MCF 10A (cell line): Measurements from ENCODE around the gene FCRL4. TPM values are rescaled to one million over a fixed set of nuclear protein-coding genes. Genes with fewer than 3 reads are reported as not detected.
"Not testable (repeated sequence)": the region's sequence is repeated elsewhere in the genome, so short reads cannot be mapped to it uniquely, and the experiment has no call there.

Source experiments
- BruUV-seq: library from RNA; stranded (reverse); fragments of 400-500 nt; replicated peaks from 2 replicates; lab custom pipeline; 2021; lab: Mats Ljungman, UMichigan
- CTCF ChIA-PET: fragments of 300-600 bp; sonication (Branson Sonifier 250); formaldehyde crosslinking; extraction: SDS; loops from one replicate; lab custom pipeline; 2021; ENCODE audit warnings: antibody characterized with exemption, inconsistent platforms; lab: Yijun Ruan, JAX
- POLR2A ChIA-PET: fragments of 300-600, 350-650 bp; sonication (Branson Sonifier 250); formaldehyde crosslinking; extraction: SDS; loops from one replicate; lab custom pipeline; 2020; ENCODE audit warnings: antibody characterized with exemption, inconsistent platforms; lab: Yijun Ruan, JAX
- DNase-seq: peaks from one replicate; pipeline ENCODE4 v3.0.0-alpha.2; 2018; ENCODE audit not compliant: unreplicated experiment
- H3K27ac Mint-ChIP-seq: one replicate; pipeline ENCODE4 v1.8.0; 2022; ENCODE audit warnings: mild to moderate bottlenecking, low read depth, mixed read lengths; ENCODE audit not compliant: unreplicated experiment
- H3K27me3 Mint-ChIP-seq: one replicate; pipeline ENCODE4 v1.8.0; 2022; ENCODE audit warnings: mixed read lengths; ENCODE audit not compliant: insufficient read depth, unreplicated experiment
- H3K36me3 Mint-ChIP-seq: one replicate; pipeline ENCODE4 v1.8.0; 2022; ENCODE audit warnings: mild to moderate bottlenecking, moderate library complexity, mixed read lengths; ENCODE audit not compliant: insufficient read depth, unreplicated experiment
- H3K4me1 Mint-ChIP-seq: one replicate; pipeline ENCODE4 v1.8.0; 2022; ENCODE audit warnings: mixed read lengths; ENCODE audit not compliant: insufficient read depth, unreplicated experiment
- H3K4me3 Mint-ChIP-seq: one replicate; pipeline ENCODE4 v1.8.0; 2022; ENCODE audit warnings: mild to moderate bottlenecking, moderate library complexity, mixed read lengths; ENCODE audit not compliant: unreplicated experiment
- H3K9me3 Mint-ChIP-seq: one replicate; pipeline ENCODE4 v1.8.0; 2022; ENCODE audit warnings: mixed read lengths; ENCODE audit not compliant: unreplicated experiment
- intact Hi-C: fragments of 100-400 bp; cut with micrococcal nuclease; formaldehyde crosslinking; loops from 2 replicates; pipeline ENCODE4 v1.14.1; 2022
- total RNA-seq: library from RNA; stranded (reverse); gene quantifications from 2 replicates; pipeline ENCODE4 v1.2.3, GENCODE V29; 2022
- TF ChIP-seq, protein P1 (sequence below): fragments of 200-600 bp; IDR thresholded peaks from one replicate; pipeline ENCODE4 v1.8.0; 2022; ENCODE audit warnings: antibody characterized with exemption, mild to moderate bottlenecking; ENCODE audit not compliant: unreplicated experiment

The FCRL4 gene
- total RNA-seq, 1 experiment from 2014 or later, result not detected

DNA sequence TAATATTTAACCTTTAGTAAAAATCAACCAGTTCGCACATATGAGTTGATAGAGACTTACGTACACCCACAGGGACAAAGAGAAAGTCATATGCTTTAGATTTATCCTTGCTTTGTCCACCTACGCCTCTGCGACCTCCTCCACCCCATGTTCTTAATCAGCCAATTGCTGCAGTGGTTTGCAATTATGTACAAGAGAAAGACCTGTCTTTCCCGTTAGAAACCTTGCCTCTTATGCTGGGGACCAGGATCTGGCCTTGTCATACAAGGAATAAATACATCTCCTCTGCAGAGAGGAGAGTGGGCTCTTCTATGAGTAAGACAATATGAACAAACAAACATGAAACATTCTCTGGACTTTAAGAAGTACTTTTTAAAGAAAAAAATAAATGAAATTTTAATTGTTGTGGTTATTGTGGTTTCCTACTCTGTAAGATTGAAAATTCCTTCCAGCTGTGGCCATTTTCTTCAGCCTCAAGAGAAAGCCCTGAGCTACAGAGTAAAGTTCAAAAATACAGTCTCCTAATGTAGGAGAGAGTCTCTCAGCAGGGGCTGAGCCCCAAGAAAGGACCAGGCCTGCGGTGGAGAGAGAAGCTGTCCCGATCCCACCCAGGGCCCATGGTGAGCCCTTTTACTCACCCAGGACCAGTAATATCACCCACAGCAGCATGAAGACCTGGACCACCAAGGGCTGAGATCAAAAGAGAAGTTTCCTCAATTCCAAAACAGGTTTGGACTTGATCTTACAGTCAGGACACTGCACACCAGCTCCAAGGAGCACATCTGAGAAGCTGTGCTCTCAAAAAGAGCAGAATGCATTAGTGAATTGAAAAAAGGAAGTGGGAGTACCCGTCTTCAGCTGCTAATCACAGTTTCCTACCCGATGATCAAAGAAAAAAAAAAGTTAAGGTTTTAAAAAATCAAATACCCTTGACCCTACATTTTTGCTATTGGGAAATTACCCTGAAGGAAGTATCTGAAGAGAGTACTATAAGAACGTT, 45.9 kb downstream of the FCRL4 start, which contains the start of gene FCRL5:
Gene FCRL5, minus strand, starts transcription at position 822 of the 1,000 bp plus-strand sequence. Its CDS starts 153 bp downstream, at position 669.
- Mint-ChIP-seq H3K27me3 (peaks cover 55% of the 10 kb centered on the region), H3K27ac (no peak within 1 kb of the TSS), H3K4me3 (no peak within 1 kb of the TSS), H3K36me3 (no peaks in the 10 kb centered on the region), H3K9me3 (no peaks in the 10 kb centered on the region), H3K4me1 (no peaks in the 10 kb centered on the region)
- BruUV-seq, result no TSS peak
- ChIA-PET CTCF (no interaction called here), POLR2A (no interaction called here)
- TF ChIP-seq, protein P1, sequence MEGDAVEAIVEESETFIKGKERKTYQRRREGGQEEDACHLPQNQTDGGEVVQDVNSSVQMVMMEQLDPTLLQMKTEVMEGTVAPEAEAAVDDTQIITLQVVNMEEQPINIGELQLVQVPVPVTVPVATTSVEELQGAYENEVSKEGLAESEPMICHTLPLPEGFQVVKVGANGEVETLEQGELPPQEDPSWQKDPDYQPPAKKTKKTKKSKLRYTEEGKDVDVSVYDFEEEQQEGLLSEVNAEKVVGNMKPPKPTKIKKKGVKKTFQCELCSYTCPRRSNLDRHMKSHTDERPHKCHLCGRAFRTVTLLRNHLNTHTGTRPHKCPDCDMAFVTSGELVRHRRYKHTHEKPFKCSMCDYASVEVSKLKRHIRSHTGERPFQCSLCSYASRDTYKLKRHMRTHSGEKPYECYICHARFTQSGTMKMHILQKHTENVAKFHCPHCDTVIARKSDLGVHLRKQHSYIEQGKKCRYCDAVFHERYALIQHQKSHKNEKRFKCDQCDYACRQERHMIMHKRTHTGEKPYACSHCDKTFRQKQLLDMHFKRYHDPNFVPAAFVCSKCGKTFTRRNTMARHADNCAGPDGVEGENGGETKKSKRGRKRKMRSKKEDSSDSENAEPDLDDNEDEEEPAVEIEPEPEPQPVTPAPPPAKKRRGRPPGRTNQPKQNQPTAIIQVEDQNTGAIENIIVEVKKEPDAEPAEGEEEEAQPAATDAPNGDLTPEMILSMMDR, result no peak
- no peak for DNase-seq
- intact Hi-C loops, result no loop called here

GRCh38 chr1:157548081-157548480, 49.8 kb downstream of the FCRL4 start:
- CTCF ChIA-PET, result interaction anchor here (1.0 kb wide), 1 partner anchor 30 kb away, joined by 3 read pairs; no protein-coding TSS in a partner anchor
- H3K4me1 Mint-ChIP-seq, DNase-seq, BruUV-seq, H3K27ac Mint-ChIP-seq, H3K9me3 Mint-ChIP-seq, POLR2A ChIA-PET, H3K36me3 Mint-ChIP-seq, intact Hi-C loops, H3K4me3 Mint-ChIP-seq: not testable (repeated sequence)
- peaks cover 55% of the 10 kb centered on the region for H3K27me3 Mint-ChIP-seq

DNA sequence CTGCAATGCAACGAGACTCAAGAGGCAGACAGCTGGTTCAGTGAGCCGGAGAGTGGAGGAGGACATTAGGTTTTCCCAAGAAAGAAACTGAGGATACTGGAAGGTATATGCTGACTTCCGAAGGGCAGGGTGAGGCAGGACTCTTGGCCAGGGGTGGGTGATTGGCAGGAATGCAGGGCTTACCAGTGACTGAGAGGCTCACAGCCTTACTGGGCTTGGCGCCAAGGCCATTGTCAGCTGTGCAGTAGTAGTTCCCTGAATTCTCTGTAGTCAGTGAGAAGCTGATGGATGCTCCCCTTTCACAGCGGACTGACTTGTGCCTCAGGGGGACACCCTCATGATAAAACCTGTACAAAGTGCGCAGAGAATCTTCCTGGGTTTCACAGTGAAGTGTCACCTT, 55.2 kb downstream of the FCRL4 start:
- Mint-ChIP-seq H3K9me3 (no peaks in the 10 kb centered on the region), H3K27ac (no peak overlapping the region), H3K27me3 (peaks cover 66% of the 10 kb centered on the region), H3K36me3 (no peaks in the 10 kb centered on the region), H3K4me1 (no peaks in the 10 kb centered on the region), H3K4me3 (no peak overlapping the region)
- CTCF ChIA-PET, result interaction anchor here (0.6 to 1.1 kb wide), 2 partner anchors 37 to 306 kb away, joined by 3 to 9 read pairs; no protein-coding TSS in a partner anchor
- POLR2A ChIA-PET, result no interaction called here
- intact Hi-C loops, result no loop called here
- TF ChIP-seq, protein P1, result no peak
- no TSS peak for BruUV-seq
- peak; percentile 38 for DNase-seq

DNA sequence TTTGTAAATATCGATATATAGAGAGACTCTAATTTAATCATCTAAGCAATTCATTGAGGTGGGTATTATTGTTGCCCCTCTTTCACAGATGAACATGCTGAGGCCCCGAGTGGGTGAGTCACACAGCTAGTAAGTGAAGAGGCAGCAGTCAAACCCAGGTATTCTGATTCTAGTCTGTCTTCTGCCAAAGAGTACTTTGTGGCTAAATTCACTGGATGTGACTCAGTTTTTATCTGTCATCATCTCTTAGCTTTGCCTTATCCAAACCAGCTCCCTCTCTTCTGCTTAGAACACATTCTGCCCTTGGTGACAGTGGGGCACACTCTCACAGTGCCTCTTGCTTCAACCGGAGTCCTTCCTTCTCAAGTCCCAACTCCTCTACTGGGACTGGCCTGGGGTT, 57.0 kb downstream of the FCRL4 start:
- H3K27me3 Mint-ChIP-seq, result peaks cover 74% of the 10 kb centered on the region
- peak; percentile 9 for DNase-seq
- CTCF ChIA-PET, result interaction anchor here (1.0 kb wide), 1 partner anchor 11 kb away, joined by 3 read pairs; no protein-coding TSS in a partner anchor
- TF ChIP-seq, protein P1, result no peak
- H3K4me1 Mint-ChIP-seq, result no peaks in the 10 kb centered on the region
- H3K4me3 Mint-ChIP-seq, result no peak overlapping the region
- POLR2A ChIA-PET, result interaction anchor here (0.6 kb wide), 1 partner anchor 60 kb away, joined by 3 read pairs; no protein-coding TSS in a partner anchor
- BruUV-seq, result no TSS peak
- H3K27ac Mint-ChIP-seq, result no peak overlapping the region
- H3K36me3 Mint-ChIP-seq, result no peaks in the 10 kb centered on the region
- intact Hi-C loops, result no loop called here
- no peaks in the 10 kb centered on the region for H3K9me3 Mint-ChIP-seq
